Spleen (tissue), 7 donors: Measurements from ENCODE around the gene DPYSL4.

Experiments
- CTCF ChIP-seq, 11 experiments: fragments of 200-600 bp in 7 of 11; fragments of 450-650 bp in 4 of 11; sonication (generic) in 4 of 11; IDR thresholded peaks in 8 of 11; conservative IDR thresholded peaks in 3 of 11; 1 replicate in 7 of 11; 2 replicates in 4 of 11; pipeline versions ENCODE4 v1.4.0 to v1.8.0; 2016 to 2021; ENCODE audit warnings: antibody characterized with exemption in 11 of 11, inconsistent platforms in 4 of 11, mild to moderate bottlenecking in 1 of 11
- POLR2A ChIP-seq, 3 donors: fragments of 450-650 bp; IDR thresholded peaks; one replicate each; pipeline ENCODE4 v1.5.1; 2017; ENCODE audit warnings: antibody characterized with exemption in 3 of 3, mild to moderate bottlenecking in 1 of 3
- POLR2AphosphoS5 ChIP-seq, 3 donors: sonication (generic); formaldehyde crosslinking; IDR thresholded peaks; one replicate each; pipeline ENCODE4 v1.5.1; 2017; ENCODE audit warnings: antibody characterized with exemption in 3 of 3
- donor health status: DM: no; HTN: no; CAD: no; lungs with moderate emphysema.
- donor health status: DM: no; HTN: no; CAD: no.
- donor health status: DM: no; HTN: no; CAD: no.

GRCh38 chr10:132189016-132189415 is 2.3 kb downstream of the DPYSL4 start:
- TF ChIP-seq POLR2AphosphoS5 (IDR thresholded peaks at IDR 0.05): no peak
- no peak for TF ChIP-seq CTCF (IDR thresholded peaks at IDR 0.05 in 8 of 11, conservative IDR thresholded peaks at IDR 0.05 in 3 of 11)
- no peak for TF ChIP-seq POLR2A (IDR thresholded peaks at IDR 0.05)
